OCI-LY7 (cell line): ENCODE data around the gene CDK4. TPM values are rescaled to one million over a fixed set of nuclear protein-coding genes. Genes with fewer than 3 reads are reported as not detected.
A peak's percentile ranks its signal among the peaks of the same experiment; 100 is the strongest.

ENCODE experiments used
- BruUV-seq: library from RNA; stranded (reverse); fragments of 400-500 nt; replicated peaks from 2 replicates; lab custom pipeline; 2021; lab: Mats Ljungman, UMichigan
- CTCF ChIA-PET: fragments of 300-600 bp; sonication (Branson Sonifier 250); formaldehyde crosslinking; loops from one replicate; lab custom pipeline; 2022; ENCODE audit warnings: antibody characterized with exemption; ENCODE audit not compliant: unreplicated experiment; lab: Charles Lee
- POLR2A ChIA-PET: fragments of 300-600 bp; sonication (Branson Sonifier 250); formaldehyde crosslinking; loops from one replicate; lab custom pipeline; 2022; ENCODE audit warnings: antibody characterized with exemption; lab: Charles Lee
- DNase-seq: peaks from one replicate; pipeline ENCODE4 v3.0.0-alpha.2; 2015; ENCODE audit warnings: low spot score
- H2AFZ ChIP-seq: fragments of 200-600 bp; sonication (generic), shearing (Covaris generic); 2 replicates; pipeline ENCODE4 v1.6.1; 2014; ENCODE audit warnings: mild to moderate bottlenecking, antibody characterized with exemption, low read length, moderate library complexity
- H3K27ac ChIP-seq: fragments of 200-600 bp; sonication (generic); 2 replicates; pipeline ENCODE4 v1.5.1; 2014; ENCODE audit warnings: mixed run types, low read depth, mild to moderate bottlenecking, moderate library complexity, low read length, inconsistent platforms; ENCODE audit not compliant: poor library complexity, severe bottlenecking
- H3K36me3 ChIP-seq: fragments of 200-600 bp; sonication (generic); 2 replicates; pipeline ENCODE4 v1.6.1; 2014; ENCODE audit warnings: mild to moderate bottlenecking, antibody characterized with exemption, low read length, moderate library complexity, mixed read lengths; ENCODE audit not compliant: insufficient read depth
- H3K4me1 ChIP-seq: fragments of 200-600 bp; sonication (generic); 2 replicates; pipeline ENCODE4 v1.5.1; 2014; ENCODE audit warnings: mild to moderate bottlenecking, low read length; ENCODE audit not compliant: insufficient read depth, poor library complexity, severe bottlenecking
- H3K4me2 ChIP-seq: fragments of 200-600 bp; sonication (generic); 2 replicates; pipeline ENCODE4 v1.6.1; 2014; ENCODE audit warnings: mild to moderate bottlenecking, low read length
- H3K4me3 ChIP-seq: fragments of 200-600 bp; sonication (generic); 2 replicates; pipeline ENCODE4 v1.5.1; 2014; ENCODE audit warnings: mild to moderate bottlenecking, low read depth, low read length; ENCODE audit not compliant: poor library complexity, severe bottlenecking
- H3K79me2 ChIP-seq: fragments of 200-600 bp; sonication (generic); 2 replicates; pipeline ENCODE4 v1.6.1; 2016; ENCODE audit warnings: low read depth, mild to moderate bottlenecking, low read length, moderate library complexity, mixed read lengths; ENCODE audit not compliant: insufficient read depth
- H3K9me2 ChIP-seq: fragments of 200-600 bp; sonication (generic); 2 replicates; pipeline ENCODE4 v1.6.1; 2016; ENCODE audit warnings: mild to moderate bottlenecking, low read length, mixed read lengths; ENCODE audit not compliant: insufficient read depth
- H3K9me3 ChIP-seq: fragments of 200-600 bp; sonication (generic); 2 replicates; pipeline ENCODE4 v1.6.1; 2014; ENCODE audit warnings: mild to moderate bottlenecking, mixed run types, low read length, mixed read lengths
- H4K20me1 ChIP-seq: fragments of 200-600 bp; sonication (generic); 2 replicates; pipeline ENCODE4 v1.6.1; 2014; ENCODE audit warnings: mild to moderate bottlenecking, antibody characterized with exemption, low read length, moderate library complexity, mixed read lengths; ENCODE audit not compliant: insufficient read depth
- EZH2phosphoT487 ChIP-seq: fragments of 200-600 bp; sonication (generic); IDR thresholded peaks from 2 replicates; pipeline ENCODE4 v1.6.1; 2018; ENCODE audit warnings: low read depth, borderline replicate concordance, mild to moderate bottlenecking, mixed run types, antibody characterized with exemption, low read length, moderate library complexity, mixed read lengths
- intact Hi-C: fragments of 100-400 bp; cut with micrococcal nuclease; formaldehyde crosslinking; loops from one replicate; pipeline ENCODE4 v1.10.0; 2022; ENCODE audit not compliant: unreplicated experiment
- total RNA-seq, 2 experiments: library from RNA; depleted of rRNA in 1 of 2; stranded (reverse); fragments of >200 nt in 1 of 2; shearing (Covaris generic) in 1 of 2; gene quantifications; 2 replicates each; pipeline ENCODE4 v1.2.3, GENCODE V29; 2014 to 2022
- TF ChIP-seq, protein P1 (sequence below): fragments of 200-600 bp; sonication (generic); conservative IDR thresholded peaks from 2 replicates; pipeline ENCODE4 v1.5.1; 2014; ENCODE audit warnings: mild to moderate bottlenecking, antibody characterized with exemption, low read length, moderate library complexity, mixed read lengths

Gene CDK4
- total RNA-seq, 2 experiments from 2014 or later, result 192 to 280 TPM

DNA sequence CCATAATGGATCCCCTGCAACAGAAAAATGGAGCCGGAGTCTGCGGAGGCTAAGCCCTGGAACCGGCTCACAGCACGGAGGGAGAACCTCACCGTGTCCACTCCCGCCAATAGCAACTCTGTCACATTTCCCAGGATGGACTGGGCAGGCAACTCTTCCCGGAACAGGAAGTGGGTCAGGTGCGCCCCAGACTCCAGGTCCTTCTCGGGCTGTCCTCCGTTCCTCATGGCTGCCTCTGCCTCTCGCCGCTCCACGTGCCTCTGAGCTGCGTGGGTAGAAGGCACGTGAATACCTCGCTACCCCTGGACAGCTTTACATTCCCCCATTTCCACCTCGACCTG, 12.5 kb upstream of the CDK4 start:
- DNase-seq, result no peak
- no TSS peak for BruUV-seq
- Histone ChIP-seq H2AFZ (no peak overlapping the region), H3K79me2 (0 out of 2 replicates have a peak, but pooled peaks cover 7% of the 10 kb centered on the region), H3K36me3 (peaks cover 46% of the 10 kb centered on the region), H3K4me1 (peaks cover 7% of the 10 kb centered on the region), H3K9me2 (no peaks in the 10 kb centered on the region), H3K27ac (no peak overlapping the region), H3K4me3 (no peak overlapping the region), H4K20me1 (peaks cover 9% of the 10 kb centered on the region; the same call in 1 of the 2 replicates), H3K4me2 (peak overlapping the region; percentile 30; the same call in 1 of the 2 replicates), H3K9me3 (no peaks in the 10 kb centered on the region)
- intact Hi-C loops, result no loop called here
- ChIA-PET CTCF (interaction anchor here (1.4 kb wide), 1 partner anchor 9 kb away, joined by 3 read pairs; no protein-coding TSS in a partner anchor), POLR2A (no interaction called here)
- TF ChIP-seq, protein P1, sequence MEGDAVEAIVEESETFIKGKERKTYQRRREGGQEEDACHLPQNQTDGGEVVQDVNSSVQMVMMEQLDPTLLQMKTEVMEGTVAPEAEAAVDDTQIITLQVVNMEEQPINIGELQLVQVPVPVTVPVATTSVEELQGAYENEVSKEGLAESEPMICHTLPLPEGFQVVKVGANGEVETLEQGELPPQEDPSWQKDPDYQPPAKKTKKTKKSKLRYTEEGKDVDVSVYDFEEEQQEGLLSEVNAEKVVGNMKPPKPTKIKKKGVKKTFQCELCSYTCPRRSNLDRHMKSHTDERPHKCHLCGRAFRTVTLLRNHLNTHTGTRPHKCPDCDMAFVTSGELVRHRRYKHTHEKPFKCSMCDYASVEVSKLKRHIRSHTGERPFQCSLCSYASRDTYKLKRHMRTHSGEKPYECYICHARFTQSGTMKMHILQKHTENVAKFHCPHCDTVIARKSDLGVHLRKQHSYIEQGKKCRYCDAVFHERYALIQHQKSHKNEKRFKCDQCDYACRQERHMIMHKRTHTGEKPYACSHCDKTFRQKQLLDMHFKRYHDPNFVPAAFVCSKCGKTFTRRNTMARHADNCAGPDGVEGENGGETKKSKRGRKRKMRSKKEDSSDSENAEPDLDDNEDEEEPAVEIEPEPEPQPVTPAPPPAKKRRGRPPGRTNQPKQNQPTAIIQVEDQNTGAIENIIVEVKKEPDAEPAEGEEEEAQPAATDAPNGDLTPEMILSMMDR, result no peak
- TF ChIP-seq EZH2phosphoT487, result no peak

DNA sequence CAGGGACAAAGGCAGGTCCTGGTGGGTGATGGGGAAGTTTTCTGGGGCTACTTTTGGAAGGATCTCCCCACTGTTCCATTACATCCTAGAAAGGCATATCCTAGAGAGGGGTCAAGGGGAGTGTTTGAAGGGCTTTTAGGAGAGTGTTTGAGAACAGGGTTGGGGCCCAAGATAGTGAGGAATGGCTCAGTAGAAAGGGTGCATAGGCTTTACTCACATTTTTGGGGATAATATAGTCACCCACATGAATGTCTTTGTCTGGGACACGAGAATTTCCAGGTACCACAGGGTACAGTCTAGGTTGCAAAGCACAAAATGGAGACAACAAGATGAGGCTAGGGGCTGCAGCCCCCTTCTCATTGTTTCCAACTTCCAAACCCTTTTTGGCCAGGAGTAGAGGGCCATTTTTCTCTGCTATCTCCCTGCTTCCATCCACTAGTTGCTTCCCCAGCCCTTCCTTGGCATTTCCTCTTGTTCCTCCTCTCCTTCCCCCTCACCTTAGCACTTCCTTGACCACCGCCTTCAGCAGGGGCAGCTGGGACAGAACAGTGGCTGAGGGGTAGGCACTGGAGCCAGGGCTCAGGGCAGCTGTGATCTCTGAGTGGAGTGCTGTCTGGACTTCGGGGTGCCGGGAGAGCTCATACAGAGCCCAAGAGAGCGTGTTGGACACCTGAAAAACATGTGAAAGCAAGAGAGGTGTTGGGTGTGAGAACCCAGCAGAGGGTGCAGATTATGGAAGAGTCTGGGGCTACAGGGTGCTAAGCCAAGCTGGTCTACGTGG, 12.0 kb upstream of the CDK4 start:
- CTCF ChIA-PET, result no interaction called here
- BruUV-seq, result no TSS peak
- Histone ChIP-seq H3K4me2 (no peak overlapping the region), H3K9me2 (no peaks in the 10 kb centered on the region), H3K4me1 (peaks cover 7% of the 10 kb centered on the region), H3K9me3 (no peaks in the 10 kb centered on the region), H3K36me3 (peaks cover 46% of the 10 kb centered on the region), H3K4me3 (no peak overlapping the region), H3K79me2 (0 out of 2 replicates have a peak, but pooled peaks cover 7% of the 10 kb centered on the region), H2AFZ (no peak overlapping the region), H3K27ac (no peak overlapping the region), H4K20me1 (peaks cover 10% of the 10 kb centered on the region; the same call in 1 of the 2 replicates)
- DNase-seq, result no peak
- POLR2A ChIA-PET, result no interaction called here
- TF ChIP-seq EZH2phosphoT487, result no peak
- TF ChIP-seq, protein P1, result no peak
- intact Hi-C loops, result no loop called here

DNA sequence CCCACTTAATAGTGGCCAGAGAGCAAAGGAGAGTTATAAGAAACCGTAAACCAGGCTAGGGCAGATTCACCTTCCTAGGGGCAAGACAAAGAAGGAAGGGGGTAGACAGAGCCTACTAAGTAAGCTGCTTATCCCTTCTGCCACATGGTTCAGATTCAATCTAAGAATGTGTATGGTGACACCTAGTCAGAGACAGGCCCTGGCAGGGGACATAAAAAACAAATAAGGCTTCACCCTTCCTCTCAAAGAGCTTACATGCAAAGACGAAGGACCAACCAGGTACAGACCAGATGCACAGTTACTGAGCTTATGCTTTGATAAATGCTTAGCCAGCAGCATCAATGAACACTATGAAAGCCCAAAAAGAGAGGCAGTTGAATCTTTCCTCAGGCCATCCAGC, 10.4 kb upstream of the CDK4 start:
- no peak for DNase-seq
- no peak overlapping the region for H2AFZ ChIP-seq
- H3K9me3 ChIP-seq, result no peaks in the 10 kb centered on the region
- H3K79me2 ChIP-seq, result 0 out of 2 replicates have a peak, but pooled peaks cover 7% of the 10 kb centered on the region
- H3K4me3 ChIP-seq, result no peak overlapping the region
- peaks cover 7% of the 10 kb centered on the region for H3K4me1 ChIP-seq
- ChIA-PET POLR2A (interaction anchor here (0.5 kb wide), 1 partner anchor 1894 kb away, joined by 3 read pairs; no protein-coding TSS in a partner anchor), CTCF (no interaction called here)
- H3K36me3 ChIP-seq, result peaks cover 49% of the 10 kb centered on the region
- no peak overlapping the region for H3K27ac ChIP-seq
- peaks cover 10% of the 10 kb centered on the region; the same call in 1 of the 2 replicates for H4K20me1 ChIP-seq
- intact Hi-C loops, result no loop called here
- TF ChIP-seq, protein P1, result no peak
- TF ChIP-seq EZH2phosphoT487, result no peak
- H3K4me2 ChIP-seq, result no peak overlapping the region
- no TSS peak for BruUV-seq
- no peaks in the 10 kb centered on the region for H3K9me2 ChIP-seq
